Lower leg skin (tissue), 3 donors: ENCODE data around the gene SDK1.

Source experiments
- POLR2A ChIP-seq, 2 donors: fragments of 450-650 bp; IDR thresholded peaks; one replicate each; pipeline ENCODE4 v1.6.1; 2016 to 2017; ENCODE audit warnings: antibody characterized with exemption in 2 of 2, mild to moderate bottlenecking in 1 of 2, moderate library complexity in 1 of 2
- TF ChIP-seq, protein P1 (sequence below), 3 donors: fragments of 450-650 bp; IDR thresholded peaks; one replicate each; pipeline ENCODE4 v1.5.1; 2016; ENCODE audit warnings: antibody characterized with exemption in 3 of 3, mild to moderate bottlenecking in 3 of 3, moderate library complexity in 2 of 3

DNA sequence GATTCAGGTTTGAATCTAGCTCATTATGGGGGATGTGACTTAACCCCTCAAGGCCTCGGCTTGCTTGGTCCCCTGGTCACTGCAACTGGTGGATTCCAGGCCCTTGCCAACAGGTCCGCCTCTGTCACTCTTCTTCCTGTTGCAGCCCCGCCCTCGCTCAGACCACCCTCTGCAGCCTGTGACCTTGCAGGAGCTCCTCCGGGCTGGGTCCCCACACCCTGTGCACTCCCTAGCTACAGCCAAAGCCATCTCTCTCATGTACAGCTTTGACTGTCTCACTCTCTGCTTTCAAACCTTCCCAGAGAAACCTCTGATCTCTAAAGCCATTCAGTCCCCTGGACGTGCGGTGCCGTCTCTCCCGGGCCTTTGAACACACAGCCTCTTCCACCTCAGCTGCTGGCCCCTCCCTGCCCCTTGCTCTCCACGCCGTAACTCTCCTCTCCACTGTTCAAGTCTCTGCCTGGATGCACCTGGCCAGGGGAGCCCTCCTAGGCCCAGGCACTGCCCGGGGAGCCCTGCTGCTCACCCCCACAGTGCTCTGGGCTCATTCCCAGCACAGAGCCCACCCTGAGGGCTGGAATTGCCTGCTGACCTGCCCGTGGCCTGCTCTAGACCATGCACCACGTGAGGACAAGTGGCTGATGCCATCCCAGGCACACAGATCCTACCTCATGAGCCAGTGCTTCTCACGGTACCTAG is 895.2 kb downstream of the SDK1 start:
- TF ChIP-seq, protein P1, sequence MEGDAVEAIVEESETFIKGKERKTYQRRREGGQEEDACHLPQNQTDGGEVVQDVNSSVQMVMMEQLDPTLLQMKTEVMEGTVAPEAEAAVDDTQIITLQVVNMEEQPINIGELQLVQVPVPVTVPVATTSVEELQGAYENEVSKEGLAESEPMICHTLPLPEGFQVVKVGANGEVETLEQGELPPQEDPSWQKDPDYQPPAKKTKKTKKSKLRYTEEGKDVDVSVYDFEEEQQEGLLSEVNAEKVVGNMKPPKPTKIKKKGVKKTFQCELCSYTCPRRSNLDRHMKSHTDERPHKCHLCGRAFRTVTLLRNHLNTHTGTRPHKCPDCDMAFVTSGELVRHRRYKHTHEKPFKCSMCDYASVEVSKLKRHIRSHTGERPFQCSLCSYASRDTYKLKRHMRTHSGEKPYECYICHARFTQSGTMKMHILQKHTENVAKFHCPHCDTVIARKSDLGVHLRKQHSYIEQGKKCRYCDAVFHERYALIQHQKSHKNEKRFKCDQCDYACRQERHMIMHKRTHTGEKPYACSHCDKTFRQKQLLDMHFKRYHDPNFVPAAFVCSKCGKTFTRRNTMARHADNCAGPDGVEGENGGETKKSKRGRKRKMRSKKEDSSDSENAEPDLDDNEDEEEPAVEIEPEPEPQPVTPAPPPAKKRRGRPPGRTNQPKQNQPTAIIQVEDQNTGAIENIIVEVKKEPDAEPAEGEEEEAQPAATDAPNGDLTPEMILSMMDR (IDR thresholded peaks at IDR 0.05), result no peak
- no peak for TF ChIP-seq POLR2A (IDR thresholded peaks at IDR 0.05)
